ACC112 (cell line): ENCODE results near the gene ZFP91.

Experiments used
- H2AFZ ChIP-seq: fragments of 200-600 bp; sonication (generic); one replicate; pipeline ENCODE4 v1.6.0; 2017; ENCODE audit warnings: antibody characterized with exemption, low read length; ENCODE audit not compliant: unreplicated experiment
- H3K27ac ChIP-seq: fragments of 200-600 bp; sonication (generic); 2 replicates; pipeline ENCODE4 v1.5.1; 2014; ENCODE audit warnings: low read depth, mild to moderate bottlenecking, antibody characterized with exemption, low read length, moderate library complexity
- H3K27me3 ChIP-seq: fragments of 200-600 bp; sonication (generic); 2 replicates; pipeline ENCODE4 v1.6.1; 2014; ENCODE audit warnings: mild to moderate bottlenecking, antibody characterized with exemption, low read length, moderate library complexity, mixed read lengths; ENCODE audit not compliant: insufficient read depth
- H3K36me3 ChIP-seq: fragments of 200-600 bp; sonication (generic); 2 replicates; pipeline ENCODE4 v1.6.1; 2016; ENCODE audit warnings: mild to moderate bottlenecking, antibody characterized with exemption, low read length, moderate library complexity, mixed read lengths; ENCODE audit not compliant: insufficient read depth
- H3K4me1 ChIP-seq: fragments of 200-600 bp; sonication (generic); one replicate; pipeline ENCODE4 v1.6.1; 2016; ENCODE audit warnings: low read length, mixed read lengths; ENCODE audit not compliant: insufficient read depth, unreplicated experiment, control insufficient read depth
- H3K4me3 ChIP-seq: fragments of 200-600 bp; sonication (generic); 2 replicates; pipeline ENCODE4 v1.5.1; 2014; ENCODE audit warnings: mild to moderate bottlenecking, low read depth, low read length
- H3K79me2 ChIP-seq: fragments of 200-600 bp; sonication (generic); one replicate; pipeline ENCODE4 v1.6.0; 2016; ENCODE audit warnings: low read length; ENCODE audit not compliant: control insufficient read depth, unreplicated experiment, insufficient read depth

The ZFP91 gene

GRCh38 chr11:58578635-58579191, at the start of gene ZFP91:
ZFP91 (plus strand) TSS chr11:58579063; CDS start chr11:58579282, 219 bp downstream.
- Histone ChIP-seq H3K36me3 (no peaks in the 10 kb centered on the region), H3K4me3 (peak within 1 kb of the TSS; percentile 88), H3K27ac (peak within 1 kb of the TSS; percentile 99), H3K79me2 (peaks cover 69% of the 10 kb centered on the region), H2AFZ (peak within 1 kb of the TSS; percentile 78), H3K4me1 (peaks cover 59% of the 10 kb centered on the region), H3K27me3 (no peaks in the 10 kb centered on the region)

GRCh38 chr11:58530236-58530635, 48.6 kb upstream of the ZFP91 start:
- Histone ChIP-seq H3K4me1 (no peaks in the 10 kb centered on the region), H3K27ac (no peak overlapping the region), H3K27me3 (no peaks in the 10 kb centered on the region), H2AFZ (no peak overlapping the region), H3K4me3 (no peak overlapping the region), H3K79me2 (no peaks in the 10 kb centered on the region), H3K36me3 (peaks cover 3% of the 10 kb centered on the region; the same call in 1 of the 2 replicates)

GRCh38 chr11:58531865-58532341, 47.0 kb upstream of the ZFP91 start:
- no peaks in the 10 kb centered on the region for H3K27me3 ChIP-seq
- H3K4me1 ChIP-seq: no peaks in the 10 kb centered on the region
- H3K79me2 ChIP-seq: no peaks in the 10 kb centered on the region
- no peak overlapping the region for H3K4me3 ChIP-seq
- no peak overlapping the region for H3K27ac ChIP-seq
- peaks cover 3% of the 10 kb centered on the region; the same call in 1 of the 2 replicates for H3K36me3 ChIP-seq
- no peak overlapping the region for H2AFZ ChIP-seq

GRCh38 chr11:58546841-58547240, 32.0 kb upstream of the ZFP91 start:
- H3K4me1 ChIP-seq: no peaks in the 10 kb centered on the region
- H2AFZ ChIP-seq: no peak overlapping the region
- H3K27me3 ChIP-seq: no peaks in the 10 kb centered on the region
- H3K4me3 ChIP-seq: no peak overlapping the region
- peaks cover 36% of the 10 kb centered on the region for H3K36me3 ChIP-seq
- no peak overlapping the region for H3K27ac ChIP-seq
- no peaks in the 10 kb centered on the region for H3K79me2 ChIP-seq

- Histone ChIP-seq H3K4me1 (no peaks in the 10 kb centered on the region), H3K27me3 (no peaks in the 10 kb centered on the region), H3K36me3 (peaks cover 36% of the 10 kb centered on the region), H3K4me3 (no peak overlapping the region), H2AFZ (no peak overlapping the region), H3K27ac (no peak overlapping the region), H3K79me2 (no peaks in the 10 kb centered on the region)
Measured at GRCh38 chr11:58549644-58550043, 29.2 kb upstream of the ZFP91 start.

- H3K27me3 ChIP-seq: no peaks in the 10 kb centered on the region
- H3K4me1 ChIP-seq: no peaks in the 10 kb centered on the region
- no peak overlapping the region for H3K4me3 ChIP-seq
- H3K36me3 ChIP-seq: peaks cover 7% of the 10 kb centered on the region; the same call in 1 of the 2 replicates
- H3K27ac ChIP-seq: no peak overlapping the region
- H3K79me2 ChIP-seq: no peaks in the 10 kb centered on the region
- no peak overlapping the region for H2AFZ ChIP-seq
Measured at GRCh38 chr11:58560842-58561241, 18.0 kb upstream of the ZFP91 start.

- H3K4me1 ChIP-seq: no peaks in the 10 kb centered on the region
- no peaks in the 10 kb centered on the region for H3K27me3 ChIP-seq
- no peak overlapping the region for H3K27ac ChIP-seq
- peaks cover 1% of the 10 kb centered on the region for H3K79me2 ChIP-seq
- peaks cover 7% of the 10 kb centered on the region; the same call in 1 of the 2 replicates for H3K36me3 ChIP-seq
- no peak overlapping the region for H2AFZ ChIP-seq
- no peak overlapping the region for H3K4me3 ChIP-seq
Measured at GRCh38 chr11:58561394-58562098, 17.3 kb upstream of the ZFP91 start.

GRCh38 chr11:58562375-58562800, 16.5 kb upstream of the ZFP91 start:
- Histone ChIP-seq H3K4me1 (no peaks in the 10 kb centered on the region), H2AFZ (no peak overlapping the region), H3K36me3 (peaks cover 7% of the 10 kb centered on the region), H3K4me3 (no peak overlapping the region), H3K27me3 (no peaks in the 10 kb centered on the region), H3K79me2 (peaks cover 3% of the 10 kb centered on the region), H3K27ac (no peak overlapping the region)

GRCh38 chr11:58564231-58564630, 14.6 kb upstream of the ZFP91 start:
- Histone ChIP-seq H3K36me3 (peaks cover 7% of the 10 kb centered on the region), H3K4me3 (no peak overlapping the region), H3K27ac (no peak overlapping the region), H3K27me3 (no peaks in the 10 kb centered on the region), H3K4me1 (no peaks in the 10 kb centered on the region), H3K79me2 (peaks cover 3% of the 10 kb centered on the region), H2AFZ (no peak overlapping the region)

- no peak overlapping the region for H3K27ac ChIP-seq
- H3K4me1 ChIP-seq: peaks cover 8% of the 10 kb centered on the region
- peaks cover 22% of the 10 kb centered on the region for H3K79me2 ChIP-seq
- H3K4me3 ChIP-seq: no peak overlapping the region
- peaks cover 16% of the 10 kb centered on the region for H3K36me3 ChIP-seq
- H3K27me3 ChIP-seq: no peaks in the 10 kb centered on the region
- no peak overlapping the region for H2AFZ ChIP-seq
Measured at GRCh38 chr11:58567889-58568512, 10.9 kb upstream of the ZFP91 start.
